Osteoblast (primary cell): Measurements from ENCODE around the gene INPP5A. TPM values are rescaled to one million over a fixed set of nuclear protein-coding genes. Genes with fewer than 3 reads are reported as not detected.
A peak's percentile ranks its signal among the peaks of the same experiment; 100 is the strongest.

Source experiments
- DNase-seq: peaks from one replicate; pipeline ENCODE4 v3.0.0; 2011; ENCODE audit warnings: low spot score, mixed read lengths; ENCODE audit not compliant: insufficient read length; ENCODE audit errors: missing footprints
- H2AFZ ChIP-seq: 2 replicates; pipeline ENCODE4 v1.6.0; 2011; ENCODE audit warnings: mild to moderate bottlenecking, low read length
- H3K27ac ChIP-seq: 2 replicates; pipeline ENCODE4 v1.5.1; 2011; ENCODE audit warnings: mild to moderate bottlenecking, low read depth, low read length, moderate library complexity
- H3K27me3 ChIP-seq: 2 replicates; pipeline ENCODE4 v1.6.0; 2012; ENCODE audit warnings: mild to moderate bottlenecking, control low read depth, inconsistent platforms, low read length, moderate library complexity; ENCODE audit not compliant: insufficient read depth
- H3K36me3 ChIP-seq: 2 replicates; pipeline ENCODE4 v1.5.1; 2011; ENCODE audit warnings: mild to moderate bottlenecking, low read length, control low read depth, moderate library complexity; ENCODE audit not compliant: insufficient read depth
- H3K4me1 ChIP-seq: 2 replicates; pipeline ENCODE4 v1.5.1; 2011; ENCODE audit warnings: mild to moderate bottlenecking, low read length, control low read depth, moderate library complexity; ENCODE audit not compliant: insufficient read depth
- H3K4me2 ChIP-seq: 2 replicates; pipeline ENCODE4 v1.6.0; 2011; ENCODE audit warnings: mild to moderate bottlenecking, low read length; ENCODE audit not compliant: insufficient read depth
- H3K4me3 ChIP-seq: fragments of 200-600 bp; sonication (generic); 3 replicates; pipeline ENCODE4 v1.5.1; 2012; ENCODE audit warnings: mild to moderate bottlenecking, low read length, inconsistent platforms; ENCODE audit not compliant: insufficient read depth
- H3K79me2 ChIP-seq: 2 replicates; pipeline ENCODE4 v1.6.0; 2012; ENCODE audit warnings: mild to moderate bottlenecking, low read length, control low read depth, inconsistent platforms; ENCODE audit not compliant: insufficient read depth
- H3K9me3 ChIP-seq: 2 replicates; pipeline ENCODE4 v1.5.1; 2011; ENCODE audit warnings: low read depth, low read length, control low read depth
- H4K20me1 ChIP-seq: 2 replicates; pipeline ENCODE4 v1.6.0; 2012; ENCODE audit warnings: mild to moderate bottlenecking, low read length, control low read depth; ENCODE audit not compliant: insufficient read depth
- CTCF ChIP-seq: IDR thresholded peaks from 2 replicates; pipeline ENCODE4 v1.5.1; 2011; ENCODE audit warnings: mild to moderate bottlenecking, low read depth, low read length, moderate library complexity; ENCODE audit errors: extremely low read depth
- total RNA-seq: library from RNA; depleted of rRNA; stranded (reverse); fragments of >200 nt; gene quantifications from 2 replicates; pipeline ENCODE4 v1.2.3, GENCODE V29; 2012

The INPP5A gene
- total RNA-seq, 1 donor, result 22.8 TPM

- H3K4me1 ChIP-seq, result no peaks in the 10 kb centered on the region
- TF ChIP-seq CTCF, result no peak
- DNase-seq, result peak; percentile 56
- no peak overlapping the region for H3K4me3 ChIP-seq
- H3K27ac ChIP-seq, result no peak overlapping the region
- H3K27me3 ChIP-seq, result peaks cover 5% of the 10 kb centered on the region
- H3K4me2 ChIP-seq, result no peak overlapping the region
- no peaks in the 10 kb centered on the region for H3K9me3 ChIP-seq
- H2AFZ ChIP-seq, result no peak overlapping the region
- no peaks in the 10 kb centered on the region for H3K79me2 ChIP-seq
- H3K36me3 ChIP-seq, result no peaks in the 10 kb centered on the region
- H4K20me1 ChIP-seq, result no peaks in the 10 kb centered on the region
These were observed 273.5 kb downstream of the INPP5A start for GRCh38 chr10:132810807-132811700.

- no peak overlapping the region for H3K27ac ChIP-seq
- no peak for TF ChIP-seq CTCF
- no peak overlapping the region for H3K4me2 ChIP-seq
- H4K20me1 ChIP-seq, result no peaks in the 10 kb centered on the region
- no peaks in the 10 kb centered on the region for H3K36me3 ChIP-seq
- H2AFZ ChIP-seq, result no peak overlapping the region
- H3K27me3 ChIP-seq, result peaks cover 4% of the 10 kb centered on the region
- no peaks in the 10 kb centered on the region for H3K4me1 ChIP-seq
- H3K4me3 ChIP-seq, result no peak overlapping the region
- H3K9me3 ChIP-seq, result no peaks in the 10 kb centered on the region
- H3K79me2 ChIP-seq, result no peaks in the 10 kb centered on the region
- DNase-seq, result no peak
These were observed 274.4 kb downstream of the INPP5A start for GRCh38 chr10:132811891-132812481.

GRCh38 chr10:132812520-132812919 lies 274.9 kb downstream of the INPP5A start:
- no peak for TF ChIP-seq CTCF
- no peaks in the 10 kb centered on the region for H3K36me3 ChIP-seq
- no peak overlapping the region for H3K27ac ChIP-seq
- H2AFZ ChIP-seq, result no peak overlapping the region
- H3K4me2 ChIP-seq, result no peak overlapping the region
- no peaks in the 10 kb centered on the region for H3K79me2 ChIP-seq
- H3K4me1 ChIP-seq, result no peaks in the 10 kb centered on the region
- H3K27me3 ChIP-seq, result peaks cover 8% of the 10 kb centered on the region
- no peak overlapping the region for H3K4me3 ChIP-seq
- H3K9me3 ChIP-seq, result no peaks in the 10 kb centered on the region
- no peaks in the 10 kb centered on the region for H4K20me1 ChIP-seq
- DNase-seq, result no peak

GRCh38 chr10:132813001-132813401 lies 275.4 kb downstream of the INPP5A start:
- no peaks in the 10 kb centered on the region for H3K9me3 ChIP-seq
- H3K27ac ChIP-seq, result no peak overlapping the region
- H3K27me3 ChIP-seq, result peaks cover 9% of the 10 kb centered on the region
- H3K79me2 ChIP-seq, result no peaks in the 10 kb centered on the region
- DNase-seq, result no peak
- H4K20me1 ChIP-seq, result no peaks in the 10 kb centered on the region
- no peak overlapping the region for H3K4me3 ChIP-seq
- no peak overlapping the region for H2AFZ ChIP-seq
- H3K4me1 ChIP-seq, result no peaks in the 10 kb centered on the region
- H3K36me3 ChIP-seq, result no peaks in the 10 kb centered on the region
- TF ChIP-seq CTCF, result no peak
- no peak overlapping the region for H3K4me2 ChIP-seq
